ENCODE results near the gene SLC7A14.

Gene SLC7A14

GRCh38 chr3:170467007-170467406, 118.9 kb downstream of the SLC7A14 start:
- DNase-seq (ENCODE audit: extremely low read depth, low read depth) = no peak
- H3K4me3 ChIP-seq (replicated peaks; ENCODE audit: low read depth, low read length) = no peak overlapping the region
- no peak for TF ChIP-seq CTCF (IDR thresholded peaks at IDR 0.05; ENCODE audit: low read depth, low read length, missing control alignments)

- TF ChIP-seq CTCF (IDR thresholded peaks at IDR 0.05; ENCODE audit: low read depth, low read length, missing control alignments) = no peak
- DNase-seq (ENCODE audit: extremely low read depth, low read depth) = no peak
- no peak overlapping the region for H3K4me3 ChIP-seq (replicated peaks; ENCODE audit: low read depth, low read length)
Observed at GRCh38 chr3:170465955-170466354, 119.9 kb downstream of the SLC7A14 start.

GRCh38 chr3:170463011-170463410, 122.9 kb downstream of the SLC7A14 start:
- no peak overlapping the region for H3K4me3 ChIP-seq (replicated peaks; ENCODE audit: low read depth, low read length)
- no peak for DNase-seq (ENCODE audit: extremely low read depth, low read depth)
- no peak for TF ChIP-seq CTCF (IDR thresholded peaks at IDR 0.05; ENCODE audit: low read depth, low read length, missing control alignments)

DNA sequence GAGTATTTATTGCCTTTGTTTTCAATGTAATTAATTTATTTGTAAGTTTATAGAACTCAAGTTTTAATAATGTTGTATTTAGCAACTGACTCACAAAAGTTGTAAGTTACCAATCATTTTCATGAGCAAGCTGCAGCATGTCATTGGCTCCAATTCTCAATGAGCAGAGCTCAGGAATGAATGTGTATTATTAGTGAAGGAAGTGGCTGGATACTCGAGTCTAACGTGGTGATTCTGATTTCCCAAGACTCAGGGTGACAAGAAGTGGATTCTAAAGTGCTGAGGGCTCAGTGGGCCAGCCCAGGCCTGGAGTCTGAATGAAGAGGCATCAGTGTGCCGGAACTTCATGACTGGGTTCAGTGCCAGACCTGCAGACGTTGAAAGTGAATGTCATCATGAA, 127.6 kb downstream of the SLC7A14 start:
- DNase-seq (ENCODE audit: extremely low read depth, low read depth) = no peak

GRCh38 chr3:170454509-170454908, 131.4 kb downstream of the SLC7A14 start:
- no peak overlapping the region for H3K4me3 ChIP-seq (replicated peaks; ENCODE audit: low read depth, low read length)
- DNase-seq (ENCODE audit: extremely low read depth, low read depth) = no peak
- no peak for TF ChIP-seq CTCF (IDR thresholded peaks at IDR 0.05; ENCODE audit: low read depth, low read length, missing control alignments)

More for the DNA sequence above, 127.6 kb downstream of the SLC7A14 start:
- H3K4me3 ChIP-seq (replicated peaks; ENCODE audit: low read depth, low read length) = no peak overlapping the region
- TF ChIP-seq CTCF (IDR thresholded peaks at IDR 0.05; ENCODE audit: low read depth, low read length, missing control alignments) = no peak

GRCh38 chr3:170450039-170450438, 135.8 kb downstream of the SLC7A14 start:
- no peak for DNase-seq (ENCODE audit: extremely low read depth, low read depth)
- TF ChIP-seq CTCF (IDR thresholded peaks at IDR 0.05; ENCODE audit: low read depth, low read length, missing control alignments) = no peak
- no peak overlapping the region for H3K4me3 ChIP-seq (replicated peaks; ENCODE audit: low read depth, low read length)

DNA sequence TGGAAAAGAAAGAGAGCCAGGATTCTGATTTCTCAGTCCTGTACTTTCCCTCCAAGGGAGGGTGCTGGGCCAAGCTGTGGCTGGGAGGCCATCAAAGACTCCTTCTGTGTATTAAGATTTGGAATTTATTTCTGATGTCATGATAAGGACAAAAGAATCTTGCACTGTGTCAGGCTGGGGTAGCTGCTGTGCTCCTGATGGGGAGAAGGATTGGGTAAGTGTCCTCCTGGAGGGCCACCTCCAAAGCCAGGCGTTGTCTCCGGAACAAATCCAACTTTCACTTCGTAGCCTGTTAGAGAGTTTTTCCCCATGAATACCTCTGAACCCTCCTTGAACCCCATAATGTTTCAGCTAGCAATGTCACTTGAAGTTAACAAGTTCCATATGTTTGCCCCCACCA, 137.3 kb downstream of the SLC7A14 start:
- TF ChIP-seq CTCF (IDR thresholded peaks at IDR 0.05; ENCODE audit: low read depth, low read length, missing control alignments) = no peak
- no peak overlapping the region for H3K4me3 ChIP-seq (replicated peaks; ENCODE audit: low read depth, low read length)
- no peak for DNase-seq (ENCODE audit: extremely low read depth, low read depth)
